ENCODE measurements around the gene CFAP77.

The CFAP77 gene

GRCh38 chr9:132426639-132427414 lies 16.8 kb downstream of the CFAP77 start:
- no peak for DNase-seq (ENCODE audit: low read depth)
- no peak for TF ChIP-seq CTCF (IDR thresholded peaks at IDR 0.05; ENCODE audit: low read length, missing control alignments)
- H3K4me3 ChIP-seq (replicated peaks; ENCODE audit: low read depth, low read length): no peak overlapping the region

GRCh38 chr9:132430998-132431397 lies 21.0 kb downstream of the CFAP77 start:
- no peak for DNase-seq (ENCODE audit: low read depth)

GRCh38 chr9:132434881-132435280 lies 24.9 kb downstream of the CFAP77 start:
- H3K4me3 ChIP-seq (replicated peaks; ENCODE audit: low read depth, low read length): no peak overlapping the region
- no peak for TF ChIP-seq CTCF (IDR thresholded peaks at IDR 0.05; ENCODE audit: low read length, missing control alignments)
- no peak for DNase-seq (ENCODE audit: low read depth)

More at GRCh38 chr9:132430998-132431397, 21.0 kb downstream of the CFAP77 start:
- no peak for TF ChIP-seq CTCF (IDR thresholded peaks at IDR 0.05; ENCODE audit: low read length, missing control alignments)
- H3K4me3 ChIP-seq (replicated peaks; ENCODE audit: low read depth, low read length): no peak overlapping the region

GRCh38 chr9:132439153-132439552 lies 29.1 kb downstream of the CFAP77 start:
- H3K4me3 ChIP-seq (replicated peaks; ENCODE audit: low read depth, low read length): no peak overlapping the region
- no peak for TF ChIP-seq CTCF (IDR thresholded peaks at IDR 0.05; ENCODE audit: low read length, missing control alignments)
- DNase-seq (ENCODE audit: low read depth): no peak

- no peak for DNase-seq (ENCODE audit: low read depth)
- no peak for TF ChIP-seq CTCF (IDR thresholded peaks at IDR 0.05; ENCODE audit: low read length, missing control alignments)
- no peak overlapping the region for H3K4me3 ChIP-seq (replicated peaks; ENCODE audit: low read depth, low read length)
Measured at GRCh38 chr9:132440735-132441134, 30.7 kb downstream of the CFAP77 start.

- no peak for TF ChIP-seq CTCF (IDR thresholded peaks at IDR 0.05; ENCODE audit: low read length, missing control alignments)
- no peak for DNase-seq (ENCODE audit: low read depth)
Measured at GRCh38 chr9:132441404-132441803, 31.4 kb downstream of the CFAP77 start.

More at GRCh38 chr9:132441404-132441803, 31.4 kb downstream of the CFAP77 start:
- no peak overlapping the region for H3K4me3 ChIP-seq (replicated peaks; ENCODE audit: low read depth, low read length)
